GM19395 (cell line): ENCODE results near the gene SLC1A2.

Experiments used
- ATAC-seq: cut with Tn5 transposase; IDR thresholded peaks from one replicate; pipeline ENCODE4 v1.9.1; 2021; ENCODE audit warnings: mild to moderate bottlenecking, moderate library complexity; ENCODE audit not compliant: unreplicated experiment

SLC1A2 gene

GRCh38 chr11:35305670-35306382, 113.5 kb downstream of the SLC1A2 start:
- ATAC-seq: no peak

GRCh38 chr11:35304900-35305460, 114.4 kb downstream of the SLC1A2 start:
- no peak for ATAC-seq

- ATAC-seq: no peak
Observed at GRCh38 chr11:35304386-35304775, 115.0 kb downstream of the SLC1A2 start.

- ATAC-seq: no peak
Observed at GRCh38 chr11:35303596-35304385, 115.6 kb downstream of the SLC1A2 start.

GRCh38 chr11:35302398-35302797, 117.0 kb downstream of the SLC1A2 start:
- ATAC-seq: no peak

GRCh38 chr11:35298369-35298768, 121.0 kb downstream of the SLC1A2 start:
- ATAC-seq: no peak

- no peak for ATAC-seq
Observed at GRCh38 chr11:35295751-35296150, 123.6 kb downstream of the SLC1A2 start.

GRCh38 chr11:35293699-35294098, 125.7 kb downstream of the SLC1A2 start:
- no peak for ATAC-seq

GRCh38 chr11:35293035-35293434, 126.3 kb downstream of the SLC1A2 start:
- no peak for ATAC-seq

- ATAC-seq: no peak
Observed at GRCh38 chr11:35292279-35292678, 127.1 kb downstream of the SLC1A2 start.

GRCh38 chr11:35290876-35291275, 128.5 kb downstream of the SLC1A2 start:
- ATAC-seq: no peak

- no peak for ATAC-seq
Observed at GRCh38 chr11:35289821-35290220, 129.5 kb downstream of the SLC1A2 start.

- no peak for ATAC-seq
Observed at GRCh38 chr11:35288817-35289541, 130.4 kb downstream of the SLC1A2 start.

- ATAC-seq: no peak
Observed at GRCh38 chr11:35288309-35288708, 131.0 kb downstream of the SLC1A2 start.

- no peak for ATAC-seq
Observed at GRCh38 chr11:35287344-35287890, 131.9 kb downstream of the SLC1A2 start.

- no peak for ATAC-seq
Observed at GRCh38 chr11:35286126-35286525, 133.2 kb downstream of the SLC1A2 start.

- no peak for ATAC-seq
Observed at GRCh38 chr11:35285471-35285870, 133.9 kb downstream of the SLC1A2 start.

GRCh38 chr11:35282221-35282882, 137.0 kb downstream of the SLC1A2 start:
- ATAC-seq: no peak

- ATAC-seq: no peak
Observed at GRCh38 chr11:35281169-35281688, 138.1 kb downstream of the SLC1A2 start.

- no peak for ATAC-seq
Observed at GRCh38 chr11:35280727-35281126, 138.6 kb downstream of the SLC1A2 start.
